HEK293 (cell line): Measurements from ENCODE around the gene ATF6.

Experiments used
- BCL11B ChIP-seq: fragments of 450-650 bp; formaldehyde crosslinking; IDR thresholded peaks from 2 replicates; pipeline ENCODE4 v1.5.1; 2016; ENCODE audit warnings: low read depth, missing biosample characterization, missing genetic modification characterization
- FEZF1 ChIP-seq: fragments of 450-650 bp; formaldehyde crosslinking; IDR thresholded peaks from 2 replicates; pipeline ENCODE4 v1.5.1; 2016; ENCODE audit warnings: missing biosample characterization, missing genetic modification characterization
- IKZF3 ChIP-seq: fragments of 450-650 bp; IDR thresholded peaks from 2 replicates; pipeline ENCODE4 v1.5.0; 2018; ENCODE audit warnings: missing biosample characterization, mild to moderate bottlenecking, missing genetic modification characterization, moderate library complexity
- KLF1 ChIP-seq: fragments of 450-650 bp; formaldehyde crosslinking; IDR thresholded peaks from 2 replicates; pipeline ENCODE4 v1.5.1; 2016; ENCODE audit warnings: missing biosample characterization, missing genetic modification characterization
- KLF16 ChIP-seq: fragments of 450-650 bp; formaldehyde crosslinking; IDR thresholded peaks from 2 replicates; pipeline ENCODE4 v1.5.1; 2017; ENCODE audit warnings: missing biosample characterization, missing genetic modification characterization
- SCRT1 ChIP-seq: fragments of 450-650 bp; formaldehyde crosslinking; IDR thresholded peaks from 2 replicates; pipeline ENCODE4 v1.5.1; 2016; ENCODE audit warnings: missing biosample characterization, missing genetic modification characterization, borderline replicate concordance
- SETDB1 ChIP-seq: IDR thresholded peaks from one replicate; pipeline ENCODE4 v1.6.1; 2017; ENCODE audit warnings: mild to moderate bottlenecking, low read length, moderate library complexity, mixed read lengths; ENCODE audit not compliant: insufficient read length
- ZBTB1 ChIP-seq: fragments of 450-650 bp; formaldehyde crosslinking; IDR thresholded peaks from 2 replicates; pipeline ENCODE4 v1.5.1; 2016; ENCODE audit warnings: missing biosample characterization, missing genetic modification characterization
- ZNF157 ChIP-seq: fragments of 450-650 bp; formaldehyde crosslinking; IDR thresholded peaks from 2 replicates; pipeline ENCODE4 v1.5.1; 2016; ENCODE audit warnings: missing biosample characterization, missing genetic modification characterization
- ZNF175 ChIP-seq: fragments of 450-650 bp; formaldehyde crosslinking; IDR thresholded peaks from 2 replicates; pipeline ENCODE4 v1.5.1; 2016; ENCODE audit warnings: missing biosample characterization, missing genetic modification characterization
- ZNF19 ChIP-seq: fragments of 450-650 bp; formaldehyde crosslinking; IDR thresholded peaks from 2 replicates; pipeline ENCODE4; 2016; ENCODE audit warnings: missing biosample characterization, missing genetic modification characterization, low read depth
- ZNF202 ChIP-seq: fragments of 450-650 bp; formaldehyde crosslinking; IDR thresholded peaks from 2 replicates; pipeline ENCODE4 v1.5.1; 2016; ENCODE audit warnings: missing biosample characterization, missing genetic modification characterization, borderline replicate concordance
- ZNF223 ChIP-seq: fragments of 450-650 bp; formaldehyde crosslinking; IDR thresholded peaks from 2 replicates; pipeline ENCODE4 v1.5.1; 2016; ENCODE audit warnings: missing biosample characterization, missing genetic modification characterization
- ZNF341 ChIP-seq: fragments of 450-650 bp; formaldehyde crosslinking; IDR thresholded peaks from 2 replicates; pipeline ENCODE4; 2016; ENCODE audit warnings: low read depth, missing biosample characterization, missing genetic modification characterization
- ZNF404 ChIP-seq: fragments of 450-650 bp; formaldehyde crosslinking; IDR thresholded peaks from 2 replicates; pipeline ENCODE4 v1.5.1; 2017; ENCODE audit warnings: missing biosample characterization, missing genetic modification characterization
- ZNF473 ChIP-seq: fragments of 450-650 bp; formaldehyde crosslinking; IDR thresholded peaks from 2 replicates; pipeline ENCODE4 v1.5.1; 2017; ENCODE audit warnings: missing biosample characterization, missing genetic modification characterization
- ZNF48 ChIP-seq: fragments of 450-650 bp; formaldehyde crosslinking; IDR thresholded peaks from 2 replicates; pipeline ENCODE4 v1.5.1; 2016; ENCODE audit warnings: missing biosample characterization, missing genetic modification characterization
- ZNF501 ChIP-seq: fragments of 450-650 bp; formaldehyde crosslinking; IDR thresholded peaks from 2 replicates; pipeline ENCODE4 v1.5.1; 2016; ENCODE audit warnings: missing biosample characterization, missing genetic modification characterization
- ZNF548 ChIP-seq: fragments of 450-650 bp; formaldehyde crosslinking; IDR thresholded peaks from 2 replicates; pipeline ENCODE4 v1.5.1; 2016; ENCODE audit warnings: missing biosample characterization, missing genetic modification characterization
- ZNF623 ChIP-seq: fragments of 450-650 bp; formaldehyde crosslinking; IDR thresholded peaks from 2 replicates; pipeline ENCODE4 v1.5.1; 2016; ENCODE audit warnings: missing biosample characterization, missing genetic modification characterization
- ZNF654 ChIP-seq: fragments of 450-650 bp; formaldehyde crosslinking; IDR thresholded peaks from 2 replicates; pipeline ENCODE4 v1.5.1; 2016; ENCODE audit warnings: low read depth, missing biosample characterization, missing genetic modification characterization
- ZNF707 ChIP-seq: fragments of 450-650 bp; formaldehyde crosslinking; IDR thresholded peaks from 2 replicates; pipeline ENCODE4 v1.5.1; 2016; ENCODE audit warnings: missing biosample characterization, missing genetic modification characterization
- ZNF777 ChIP-seq: fragments of 450-650 bp; formaldehyde crosslinking; IDR thresholded peaks from 2 replicates; pipeline ENCODE4 v1.5.1; 2017; ENCODE audit warnings: missing biosample characterization, missing genetic modification characterization, borderline replicate concordance
- ZNF837 ChIP-seq: fragments of 450-650 bp; formaldehyde crosslinking; IDR thresholded peaks from 2 replicates; pipeline ENCODE4 v1.5.1; 2016; ENCODE audit warnings: missing biosample characterization, missing genetic modification characterization
- TF ChIP-seq, protein P1 (sequence below): fragments of 450-650 bp; IDR thresholded peaks from 2 replicates; pipeline ENCODE4 v1.5.1; 2018; ENCODE audit warnings: missing biosample characterization, mild to moderate bottlenecking, missing genetic modification characterization
- TF ChIP-seq, protein P2 (sequence below): fragments of 450-650 bp; formaldehyde crosslinking; IDR thresholded peaks from 2 replicates; pipeline ENCODE4 v1.5.1; 2016; ENCODE audit warnings: missing biosample characterization, missing genetic modification characterization
- TF ChIP-seq, protein P3 (sequence below): fragments of 450-650 bp; formaldehyde crosslinking; IDR thresholded peaks from 2 replicates; pipeline ENCODE4 v1.5.1; 2016; ENCODE audit warnings: missing biosample characterization, missing genetic modification characterization
- TF ChIP-seq, protein P4 (sequence below): fragments of 450-650 bp; IDR thresholded peaks from 2 replicates; pipeline ENCODE4 v1.5.1; 2018; ENCODE audit warnings: missing biosample characterization, missing genetic modification characterization
- TF ChIP-seq, protein P5 (sequence below): fragments of 450-650 bp; formaldehyde crosslinking; IDR thresholded peaks from 2 replicates; pipeline ENCODE4 v1.5.1; 2016; ENCODE audit warnings: missing biosample characterization, missing genetic modification characterization
- TF ChIP-seq, protein P6 (sequence below): fragments of 450-650 bp; formaldehyde crosslinking; IDR thresholded peaks from 2 replicates; pipeline ENCODE4 v1.5.1; 2016; ENCODE audit warnings: missing biosample characterization, missing genetic modification characterization

Gene ATF6

DNA sequence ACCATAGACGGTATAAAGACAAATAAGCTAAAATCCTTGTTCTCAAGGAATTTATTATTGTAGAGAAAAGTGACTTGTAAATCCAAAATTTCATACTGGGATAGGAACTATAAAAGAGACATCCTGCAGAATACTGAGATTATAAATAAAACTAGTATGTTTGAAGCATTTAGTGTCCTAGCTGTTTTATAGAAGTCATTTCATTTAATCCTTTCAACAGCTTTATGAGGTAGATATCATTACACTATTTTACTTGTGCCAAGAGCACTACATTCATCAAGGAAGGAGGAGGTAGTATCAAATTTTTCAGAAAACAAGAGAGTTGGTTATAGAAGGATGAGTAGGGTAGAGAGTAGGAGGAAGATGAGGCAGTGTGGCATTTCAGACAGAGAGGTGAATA, 119.6 kb downstream of the ATF6 start (continued):
- TF ChIP-seq, protein P1, sequence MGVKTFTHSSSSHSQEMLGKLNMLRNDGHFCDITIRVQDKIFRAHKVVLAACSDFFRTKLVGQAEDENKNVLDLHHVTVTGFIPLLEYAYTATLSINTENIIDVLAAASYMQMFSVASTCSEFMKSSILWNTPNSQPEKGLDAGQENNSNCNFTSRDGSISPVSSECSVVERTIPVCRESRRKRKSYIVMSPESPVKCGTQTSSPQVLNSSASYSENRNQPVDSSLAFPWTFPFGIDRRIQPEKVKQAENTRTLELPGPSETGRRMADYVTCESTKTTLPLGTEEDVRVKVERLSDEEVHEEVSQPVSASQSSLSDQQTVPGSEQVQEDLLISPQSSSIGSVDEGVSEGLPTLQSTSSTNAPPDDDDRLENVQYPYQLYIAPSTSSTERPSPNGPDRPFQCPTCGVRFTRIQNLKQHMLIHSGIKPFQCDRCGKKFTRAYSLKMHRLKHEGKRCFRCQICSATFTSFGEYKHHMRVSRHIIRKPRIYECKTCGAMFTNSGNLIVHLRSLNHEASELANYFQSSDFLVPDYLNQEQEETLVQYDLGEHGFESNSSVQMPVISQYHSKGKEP (tag by site-specific recombination): 0 out of 2 replicates have a peak, but pooled peaks have one; percentile 9
- TF ChIP-seq ZNF707 (tag by site-specific recombination) (no peak), ZNF202 (tag by site-specific recombination) (no peak), FEZF1 (tag by site-specific recombination) (peak; percentile 87), ZNF341 (no peak), ZBTB1 (no peak), SCRT1 (peak; percentile 85), ZNF548 (tag by site-specific recombination) (no peak), ZNF837 (no peak), KLF16 (no peak), ZNF623 (tag by site-specific recombination) (no peak), ZNF404 (no peak), ZNF19 (no peak), ZNF777 (tag by site-specific recombination) (no peak), ZNF654 (tag by site-specific recombination) (no peak; the same call in 1 of the 2 replicates), ZNF48 (no peak), IKZF3 (tag by site-specific recombination) (peak; percentile 20; the same call in 1 of the 2 replicates), ZNF175 (tag by site-specific recombination) (no peak), SETDB1 (no peak), BCL11B (tag by site-specific recombination) (peak; percentile 89), ZNF501 (tag by site-specific recombination) (no peak), KLF1 (tag by site-specific recombination) (no peak), ZNF473 (tag by site-specific recombination) (no peak), ZNF157 (no peak), ZNF223 (tag by site-specific recombination) (no peak)
- TF ChIP-seq, protein P2, sequence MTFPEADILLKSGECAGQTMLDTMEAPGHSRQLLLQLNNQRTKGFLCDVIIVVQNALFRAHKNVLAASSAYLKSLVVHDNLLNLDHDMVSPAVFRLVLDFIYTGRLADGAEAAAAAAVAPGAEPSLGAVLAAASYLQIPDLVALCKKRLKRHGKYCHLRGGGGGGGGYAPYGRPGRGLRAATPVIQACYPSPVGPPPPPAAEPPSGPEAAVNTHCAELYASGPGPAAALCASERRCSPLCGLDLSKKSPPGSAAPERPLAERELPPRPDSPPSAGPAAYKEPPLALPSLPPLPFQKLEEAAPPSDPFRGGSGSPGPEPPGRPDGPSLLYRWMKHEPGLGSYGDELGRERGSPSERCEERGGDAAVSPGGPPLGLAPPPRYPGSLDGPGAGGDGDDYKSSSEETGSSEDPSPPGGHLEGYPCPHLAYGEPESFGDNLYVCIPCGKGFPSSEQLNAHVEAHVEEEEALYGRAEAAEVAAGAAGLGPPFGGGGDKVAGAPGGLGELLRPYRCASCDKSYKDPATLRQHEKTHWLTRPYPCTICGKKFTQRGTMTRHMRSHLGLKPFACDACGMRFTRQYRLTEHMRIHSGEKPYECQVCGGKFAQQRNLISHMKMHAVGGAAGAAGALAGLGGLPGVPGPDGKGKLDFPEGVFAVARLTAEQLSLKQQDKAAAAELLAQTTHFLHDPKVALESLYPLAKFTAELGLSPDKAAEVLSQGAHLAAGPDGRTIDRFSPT (tag by site-specific recombination): peak; percentile 54
- TF ChIP-seq, protein P3, sequence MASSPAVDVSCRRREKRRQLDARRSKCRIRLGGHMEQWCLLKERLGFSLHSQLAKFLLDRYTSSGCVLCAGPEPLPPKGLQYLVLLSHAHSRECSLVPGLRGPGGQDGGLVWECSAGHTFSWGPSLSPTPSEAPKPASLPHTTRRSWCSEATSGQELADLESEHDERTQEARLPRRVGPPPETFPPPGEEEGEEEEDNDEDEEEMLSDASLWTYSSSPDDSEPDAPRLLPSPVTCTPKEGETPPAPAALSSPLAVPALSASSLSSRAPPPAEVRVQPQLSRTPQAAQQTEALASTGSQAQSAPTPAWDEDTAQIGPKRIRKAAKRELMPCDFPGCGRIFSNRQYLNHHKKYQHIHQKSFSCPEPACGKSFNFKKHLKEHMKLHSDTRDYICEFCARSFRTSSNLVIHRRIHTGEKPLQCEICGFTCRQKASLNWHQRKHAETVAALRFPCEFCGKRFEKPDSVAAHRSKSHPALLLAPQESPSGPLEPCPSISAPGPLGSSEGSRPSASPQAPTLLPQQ (tag by site-specific recombination): no peak
- TF ChIP-seq, protein P4, sequence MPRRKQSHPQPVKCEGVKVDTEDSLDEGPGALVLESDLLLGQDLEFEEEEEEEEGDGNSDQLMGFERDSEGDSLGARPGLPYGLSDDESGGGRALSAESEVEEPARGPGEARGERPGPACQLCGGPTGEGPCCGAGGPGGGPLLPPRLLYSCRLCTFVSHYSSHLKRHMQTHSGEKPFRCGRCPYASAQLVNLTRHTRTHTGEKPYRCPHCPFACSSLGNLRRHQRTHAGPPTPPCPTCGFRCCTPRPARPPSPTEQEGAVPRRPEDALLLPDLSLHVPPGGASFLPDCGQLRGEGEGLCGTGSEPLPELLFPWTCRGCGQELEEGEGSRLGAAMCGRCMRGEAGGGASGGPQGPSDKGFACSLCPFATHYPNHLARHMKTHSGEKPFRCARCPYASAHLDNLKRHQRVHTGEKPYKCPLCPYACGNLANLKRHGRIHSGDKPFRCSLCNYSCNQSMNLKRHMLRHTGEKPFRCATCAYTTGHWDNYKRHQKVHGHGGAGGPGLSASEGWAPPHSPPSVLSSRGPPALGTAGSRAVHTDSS (tag by site-specific recombination): peak; percentile 41; the same call in 1 of the 2 replicates
- TF ChIP-seq, protein P5, sequence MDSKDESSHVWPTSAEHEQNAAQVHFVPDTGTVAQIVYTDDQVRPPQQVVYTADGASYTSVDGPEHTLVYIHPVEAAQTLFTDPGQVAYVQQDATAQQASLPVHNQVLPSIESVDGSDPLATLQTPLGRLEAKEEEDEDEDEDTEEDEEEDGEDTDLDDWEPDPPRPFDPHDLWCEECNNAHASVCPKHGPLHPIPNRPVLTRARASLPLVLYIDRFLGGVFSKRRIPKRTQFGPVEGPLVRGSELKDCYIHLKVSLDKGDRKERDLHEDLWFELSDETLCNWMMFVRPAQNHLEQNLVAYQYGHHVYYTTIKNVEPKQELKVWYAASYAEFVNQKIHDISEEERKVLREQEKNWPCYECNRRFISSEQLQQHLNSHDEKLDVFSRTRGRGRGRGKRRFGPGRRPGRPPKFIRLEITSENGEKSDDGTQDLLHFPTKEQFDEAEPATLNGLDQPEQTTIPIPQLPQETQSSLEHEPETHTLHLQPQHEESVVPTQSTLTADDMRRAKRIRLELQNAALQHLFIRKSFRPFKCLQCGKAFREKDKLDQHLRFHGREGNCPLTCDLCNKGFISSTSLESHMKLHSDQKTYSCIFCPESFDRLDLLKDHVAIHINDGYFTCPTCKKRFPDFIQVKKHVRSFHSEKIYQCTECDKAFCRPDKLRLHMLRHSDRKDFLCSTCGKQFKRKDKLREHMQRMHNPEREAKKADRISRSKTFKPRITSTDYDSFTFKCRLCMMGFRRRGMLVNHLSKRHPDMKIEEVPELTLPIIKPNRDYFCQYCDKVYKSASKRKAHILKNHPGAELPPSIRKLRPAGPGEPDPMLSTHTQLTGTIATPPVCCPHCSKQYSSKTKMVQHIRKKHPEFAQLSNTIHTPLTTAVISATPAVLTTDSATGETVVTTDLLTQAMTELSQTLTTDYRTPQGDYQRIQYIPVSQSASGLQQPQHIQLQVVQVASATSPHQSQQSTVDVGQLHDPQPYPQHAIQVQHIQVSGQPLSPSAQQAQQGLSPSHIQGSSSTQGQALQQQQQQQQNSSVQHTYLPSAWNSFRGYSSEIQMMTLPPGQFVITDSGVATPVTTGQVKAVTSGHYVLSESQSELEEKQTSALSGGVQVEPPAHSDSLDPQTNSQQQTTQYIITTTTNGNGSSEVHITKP (tag by site-specific recombination): peak; percentile 63
- TF ChIP-seq, protein P6, sequence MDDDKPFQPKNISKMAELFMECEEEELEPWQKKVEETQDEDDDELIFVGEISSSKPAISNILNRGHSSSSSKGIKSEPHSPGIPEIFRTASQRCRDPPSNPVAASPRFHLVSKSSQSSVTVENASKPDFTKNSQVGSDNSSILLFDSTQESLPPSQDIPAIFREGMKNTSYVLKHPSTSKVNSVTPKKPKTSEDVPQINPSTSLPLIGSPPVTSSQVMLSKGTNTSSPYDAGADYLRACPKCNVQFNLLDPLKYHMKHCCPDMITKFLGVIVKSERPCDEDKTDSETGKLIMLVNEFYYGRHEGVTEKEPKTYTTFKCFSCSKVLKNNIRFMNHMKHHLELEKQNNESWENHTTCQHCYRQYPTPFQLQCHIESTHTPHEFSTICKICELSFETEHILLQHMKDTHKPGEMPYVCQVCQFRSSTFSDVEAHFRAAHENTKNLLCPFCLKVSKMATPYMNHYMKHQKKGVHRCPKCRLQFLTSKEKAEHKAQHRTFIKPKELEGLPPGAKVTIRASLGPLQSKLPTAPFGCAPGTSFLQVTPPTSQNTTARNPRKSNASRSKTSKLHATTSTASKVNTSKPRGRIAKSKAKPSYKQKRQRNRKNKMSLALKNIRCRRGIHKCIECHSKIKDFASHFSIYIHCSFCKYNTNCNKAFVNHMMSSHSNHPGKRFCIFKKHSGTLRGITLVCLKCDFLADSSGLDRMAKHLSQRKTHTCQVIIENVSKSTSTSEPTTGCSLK (tag by site-specific recombination): no peak
